Ureter (tissue), 1 donor: ENCODE results near the gene UBAP2L. TPM values are rescaled to one million over a fixed set of nuclear protein-coding genes. Genes with fewer than 3 reads are reported as not detected.
A peak's percentile ranks its signal among the peaks of the same experiment; 100 is the strongest.
"Not testable (repeated sequence)": the region's sequence is repeated elsewhere in the genome, so short reads cannot be mapped to it uniquely, and the experiment has no call there.

Experiments
- DNase-seq: peaks from one replicate; pipeline ENCODE4 v3.0.0-alpha.2; 2020; ENCODE audit warnings: low spot score
- total RNA-seq: library from RNA; stranded (reverse); gene quantifications from one replicate; pipeline ENCODE4 v1.2.4, GENCODE V29; 2023
- donor health status: DM: yes; HTN: yes; CAD: no.

Gene UBAP2L
- total RNA-seq, 1 donor from 2014 or later = 195 TPM

DNA sequence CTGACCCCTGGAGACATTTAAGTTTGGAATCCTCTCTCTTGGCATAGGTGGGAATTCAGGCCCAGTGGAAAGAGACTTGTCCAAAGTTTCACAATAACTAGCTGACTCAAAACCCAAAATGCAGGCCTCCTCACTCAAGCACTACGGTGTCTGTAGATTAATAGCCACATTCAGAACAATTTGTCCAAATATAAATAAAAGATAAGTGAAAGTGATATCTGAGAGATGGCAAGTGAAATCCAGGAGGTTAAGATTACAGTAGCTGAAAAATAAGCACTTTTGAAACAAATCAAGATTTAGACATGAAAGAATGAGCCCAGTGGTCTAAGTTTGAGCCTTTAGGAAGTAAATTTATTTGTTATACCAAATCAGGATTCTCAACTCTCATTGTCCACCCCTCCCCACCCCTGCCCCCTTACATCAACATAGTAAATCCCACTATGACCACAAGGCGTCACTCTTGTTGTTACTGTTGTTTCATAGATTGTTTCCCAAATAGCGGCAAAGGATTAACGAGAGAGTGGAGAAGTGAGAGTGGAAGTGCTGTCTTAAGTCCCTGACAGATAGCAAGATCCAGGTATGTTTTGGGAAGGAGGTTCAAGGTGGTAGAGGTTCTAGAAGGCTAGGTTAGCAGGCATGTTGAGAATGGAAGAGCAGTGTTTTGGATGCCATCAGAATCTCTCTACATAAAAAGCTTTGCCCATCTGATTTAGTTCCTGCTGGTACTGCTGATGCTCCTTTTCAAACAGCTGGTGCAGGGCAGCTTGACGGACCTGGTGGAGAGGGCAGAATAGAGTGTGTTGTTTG lies 21.8 kb upstream of the UBAP2L start:
- DNase-seq = no peak

GRCh38 chr1:154199563-154199879 lies 21.2 kb upstream of the UBAP2L start:
- DNase-seq = no peak

GRCh38 chr1:154205778-154206177 lies 15.0 kb upstream of the UBAP2L start:
- not testable (repeated sequence) for DNase-seq

- no peak for DNase-seq
Measured at GRCh38 chr1:154206196-154206595, 14.6 kb upstream of the UBAP2L start, which contains the start of gene CFAP141. Gene CFAP141, minus strand, starts transcription at chr1:154206333. Its CDS starts 26 bp downstream, at chr1:154206307.

DNA sequence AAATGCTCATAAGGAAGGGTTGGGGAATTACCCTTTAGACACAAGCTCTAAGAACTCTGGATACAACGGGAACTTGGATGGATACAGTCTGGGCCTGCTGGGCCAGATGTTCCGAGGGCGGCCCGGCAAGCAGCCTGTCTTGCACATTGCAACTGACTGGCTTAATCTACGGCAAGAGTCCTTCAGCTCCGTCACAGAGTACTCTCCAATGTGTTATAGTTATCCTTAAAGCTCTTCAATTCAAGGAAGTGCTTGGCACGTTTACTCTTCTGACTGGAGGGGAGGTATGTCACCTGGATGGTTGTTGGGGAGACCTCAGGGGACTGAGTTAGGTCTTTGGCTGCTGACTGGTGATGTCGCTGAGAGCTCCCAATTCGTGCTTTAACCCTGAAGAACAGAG lies 13.5 kb upstream of the UBAP2L start:
- DNase-seq = no peak

- no peak for DNase-seq
Measured at GRCh38 chr1:154208677-154209388, 11.9 kb upstream of the UBAP2L start.

DNA sequence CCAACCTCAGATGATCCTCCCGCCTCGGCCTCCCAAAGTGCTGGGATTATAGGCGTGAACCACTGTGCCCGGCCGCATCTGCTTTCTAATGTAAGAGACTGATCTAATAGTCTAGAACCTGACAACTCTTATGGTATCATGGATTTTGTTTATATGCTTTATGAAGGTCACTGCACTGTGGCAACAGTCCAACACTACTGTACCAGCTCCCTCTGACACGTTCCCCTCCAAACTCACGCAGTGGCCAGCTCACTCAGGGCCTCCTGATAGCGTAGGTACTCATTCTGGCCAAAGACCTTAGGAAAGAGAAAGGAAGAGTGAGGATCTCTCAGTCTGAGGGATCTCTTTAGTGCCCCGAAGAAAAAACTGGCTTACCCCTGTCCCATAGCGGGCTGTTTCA lies 8.7 kb upstream of the UBAP2L start:
- no peak for DNase-seq

GRCh38 chr1:154213274-154213673 lies 7.5 kb upstream of the UBAP2L start:
- no peak for DNase-seq

GRCh38 chr1:154218545-154218944 lies 2.2 kb upstream of the UBAP2L start:
- no peak for DNase-seq

GRCh38 chr1:154219541-154219940 lies 1.2 kb upstream of the UBAP2L start:
- DNase-seq = no peak

DNA sequence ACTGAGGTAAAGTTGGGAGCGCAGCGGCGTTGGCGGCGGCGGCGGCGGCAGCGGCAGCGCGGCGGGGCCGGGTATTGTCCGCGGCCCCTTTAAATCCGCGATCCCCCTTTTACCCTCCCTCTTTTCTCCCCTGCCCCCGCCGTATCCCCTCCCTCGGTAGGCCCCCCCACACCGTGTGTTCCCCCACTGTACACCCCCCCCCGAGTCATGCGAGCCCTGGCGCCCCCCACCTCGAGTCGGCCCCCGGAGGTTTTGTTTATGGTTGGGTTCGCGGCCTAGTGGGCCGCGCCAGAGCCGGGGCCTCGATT lies 169 bp downstream of the UBAP2L start:
- DNase-seq = no peak

DNA sequence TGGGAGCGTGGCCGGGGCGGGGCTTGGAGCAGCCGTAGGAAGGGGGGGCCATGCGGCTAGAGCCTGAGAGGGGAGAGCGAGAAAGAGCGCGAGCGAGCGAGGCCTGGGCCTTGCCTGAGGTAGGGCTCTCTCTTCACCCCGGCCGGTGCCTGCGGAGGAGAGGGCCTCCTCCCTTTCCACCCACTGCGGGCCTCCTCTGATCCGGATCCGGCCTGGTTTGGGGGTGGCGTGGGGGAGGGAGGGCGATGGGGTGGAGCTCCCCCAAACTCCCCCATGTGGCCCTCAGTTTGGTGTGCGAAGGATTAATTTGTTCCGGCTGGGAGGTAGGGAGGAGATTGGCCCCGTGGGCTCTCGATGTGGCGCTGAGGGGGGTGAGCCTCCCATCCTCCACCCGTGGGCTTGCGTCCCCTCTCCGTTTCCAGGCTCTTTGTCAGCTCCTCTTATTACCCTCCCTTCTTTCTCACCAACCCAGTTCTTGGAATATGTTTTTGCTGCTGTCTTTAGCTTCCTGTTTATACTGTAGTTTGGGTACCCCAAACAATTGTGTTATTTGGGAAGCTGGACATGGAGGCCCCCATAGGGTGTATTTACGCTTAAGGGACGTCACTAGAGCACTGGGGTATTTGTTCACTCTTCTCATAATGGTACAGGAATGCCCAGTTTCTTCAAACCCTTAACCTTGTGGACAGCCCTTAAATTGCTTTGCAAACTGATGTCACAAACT lies 685 bp downstream of the UBAP2L start:
- DNase-seq = peak; percentile 67

GRCh38 chr1:154222518-154222917 lies 1.8 kb downstream of the UBAP2L start:
- no peak for DNase-seq

- DNase-seq = no peak
Measured at GRCh38 chr1:154222918-154223317, 2.2 kb downstream of the UBAP2L start.

- no peak for DNase-seq
Measured at GRCh38 chr1:154223621-154224020, 2.9 kb downstream of the UBAP2L start.

GRCh38 chr1:154225370-154225769 lies 4.6 kb downstream of the UBAP2L start:
- no peak for DNase-seq

GRCh38 chr1:154231112-154231511 lies 10.4 kb downstream of the UBAP2L start:
- DNase-seq = not testable (repeated sequence)

- DNase-seq = not testable (repeated sequence)
Measured at GRCh38 chr1:154233127-154233526, 12.4 kb downstream of the UBAP2L start.

DNA sequence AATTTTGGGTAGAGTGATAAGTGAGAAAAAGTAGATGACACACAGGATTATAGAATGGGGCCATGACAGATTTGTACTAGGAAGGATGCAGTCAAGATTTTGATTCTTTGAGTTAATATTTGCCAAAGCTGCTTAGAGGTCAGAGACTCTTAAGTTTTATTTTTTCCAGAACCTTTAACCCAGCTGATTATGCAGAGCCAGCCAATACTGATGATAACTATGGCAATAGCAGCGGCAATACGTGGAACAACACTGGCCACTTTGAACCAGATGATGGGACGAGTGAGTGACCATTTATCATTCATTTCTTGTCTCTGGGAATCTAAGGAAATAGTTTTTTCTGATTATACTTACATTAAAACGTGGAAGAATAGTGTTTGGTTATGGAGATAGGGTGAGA lies 16.1 kb downstream of the UBAP2L start:
- no peak for DNase-seq

GRCh38 chr1:154237435-154237834 lies 16.7 kb downstream of the UBAP2L start:
- no peak for DNase-seq

DNA sequence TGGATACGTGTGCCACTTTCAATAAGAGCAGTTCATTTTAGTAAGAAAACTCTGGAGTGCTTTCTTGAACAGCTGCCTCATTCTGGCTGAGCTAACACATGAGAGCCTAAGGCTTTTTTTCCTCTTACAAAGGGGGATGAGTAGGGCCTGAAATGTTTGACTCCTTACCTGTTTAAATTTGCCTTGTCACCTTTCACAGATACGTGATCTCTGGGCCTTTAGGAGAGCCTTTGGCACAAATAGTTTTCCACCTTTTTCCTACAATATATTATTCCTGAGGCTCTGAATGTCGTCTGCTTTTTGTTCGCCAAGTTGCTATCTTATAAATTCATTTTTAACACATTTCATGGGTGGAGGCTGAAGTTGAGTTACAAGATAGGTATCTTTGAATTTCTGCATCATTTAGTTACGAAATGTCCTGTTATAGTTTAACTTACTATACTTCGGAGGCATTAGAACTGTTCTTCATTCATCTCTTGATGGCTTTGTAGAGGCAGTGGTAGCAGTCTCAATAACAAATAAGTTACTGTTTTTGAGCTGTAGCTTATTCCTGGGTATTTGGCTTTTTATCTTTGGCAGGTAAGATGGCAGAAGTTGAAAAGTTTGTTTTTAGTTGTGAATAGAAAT lies 17.2 kb downstream of the UBAP2L start:
- no peak for DNase-seq

GRCh38 chr1:154239491-154239890 lies 18.7 kb downstream of the UBAP2L start:
- DNase-seq = no peak
